Erythroblast (primary cell): Measurements from ENCODE around the gene SLC12A4.

Experiments
- GATA1 ChIP-seq: IDR thresholded peaks from 2 replicates; pipeline ENCODE4 v1.6.1; 2011; ENCODE audit warnings: low read depth, mild to moderate bottlenecking, control low read depth, low read length, moderate library complexity
- POLR2A ChIP-seq: IDR thresholded peaks from 2 replicates; pipeline ENCODE4 v1.6.1; 2011; ENCODE audit warnings: mild to moderate bottlenecking, low read length

DNA sequence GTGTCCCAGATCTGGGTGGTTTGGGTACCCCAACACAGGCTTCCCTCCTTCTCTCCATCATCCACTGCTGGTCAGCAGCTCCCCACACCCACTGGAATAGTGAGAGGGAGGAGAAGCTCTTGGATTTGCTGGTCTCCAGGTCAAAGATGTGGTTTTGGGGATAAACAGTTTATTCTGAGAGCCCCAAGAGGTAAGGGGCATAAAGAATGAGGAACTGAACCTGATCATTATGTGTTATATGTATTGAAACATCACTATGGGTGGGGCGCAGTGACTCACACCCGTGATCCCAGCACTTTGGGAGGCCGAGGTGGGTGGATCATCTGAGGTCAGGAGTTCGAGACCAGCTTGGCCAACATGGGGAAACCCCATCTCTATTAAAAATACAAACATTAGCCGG lies 27.0 kb upstream of the SLC12A4 start:
- TF ChIP-seq POLR2A (no peak), GATA1 (no peak)
